DND-41 (cell line): Measurements from ENCODE around the gene KSR2.

ENCODE experiments used
- ATAC-seq: fragments of 200-7000 bp; cut with Tn5 transposase; 3 replicates; pipeline ENCODE4 v1.9.1; 2021; ENCODE audit warnings: low read depth; ENCODE audit not compliant: insufficient read depth
- DNase-seq: peaks from one replicate; pipeline ENCODE4 v3.0.0-alpha.2; 2020
- H2AFZ ChIP-seq: 2 replicates; pipeline ENCODE4 v1.6.0; 2012; ENCODE audit warnings: low read depth, low read length
- H3K27ac ChIP-seq: 2 replicates; pipeline ENCODE4 v1.5.1; 2012; ENCODE audit warnings: low read length, inconsistent platforms
- H3K27me3 ChIP-seq: fragments of 200-600 bp; sonication (generic); 2 replicates; pipeline ENCODE4 v1.6.0; 2012; ENCODE audit warnings: low read length, mild to moderate bottlenecking, inconsistent platforms; ENCODE audit not compliant: insufficient read depth, poor library complexity
- H3K36me3 ChIP-seq: 2 replicates; pipeline ENCODE4 v1.5.1; 2012; ENCODE audit warnings: low read length, inconsistent platforms; ENCODE audit not compliant: insufficient read depth
- H3K4me1 ChIP-seq: 2 replicates; pipeline ENCODE4 v1.5.1; 2012; ENCODE audit warnings: mild to moderate bottlenecking, low read length; ENCODE audit not compliant: insufficient read depth
- H3K4me2 ChIP-seq: 2 replicates; pipeline ENCODE4 v1.6.0; 2012; ENCODE audit warnings: mild to moderate bottlenecking, moderate library complexity, low read length, inconsistent platforms; ENCODE audit not compliant: insufficient read depth
- H3K4me3 ChIP-seq, 2 experiments: fragments of 200-600 bp in 1 of 2; shearing (Covaris generic) in 1 of 2; 2 replicates each; pipeline ENCODE4 v1.5.1; 2012 to 2016; ENCODE audit warnings: inconsistent platforms in 2 of 2, low read length in 2 of 2, mild to moderate bottlenecking in 2 of 2, low read depth in 1 of 2, moderate library complexity in 1 of 2
- H3K79me2 ChIP-seq: 2 replicates; pipeline ENCODE4 v1.6.0; 2012; ENCODE audit warnings: low read length, inconsistent platforms; ENCODE audit not compliant: insufficient read depth
- H3K9ac ChIP-seq: 2 replicates; pipeline ENCODE4 v1.6.0; 2012; ENCODE audit warnings: low read depth, mild to moderate bottlenecking, inconsistent platforms, low read length, moderate library complexity
- H3K9me3 ChIP-seq: 2 replicates; pipeline ENCODE4 v1.5.1; 2012; ENCODE audit warnings: low read length, moderate library complexity, mild to moderate bottlenecking, inconsistent platforms; ENCODE audit not compliant: insufficient read depth, severe bottlenecking
- H4K20me1 ChIP-seq: 2 replicates; pipeline ENCODE4 v1.6.0; 2012; ENCODE audit warnings: low read length; ENCODE audit not compliant: insufficient read depth
- EZH2 ChIP-seq: IDR thresholded peaks from 3 replicates; pipeline ENCODE4 v1.6.1; 2012; ENCODE audit warnings: borderline replicate concordance, low read depth, mild to moderate bottlenecking, moderate library complexity, low read length, inconsistent platforms; ENCODE audit not compliant: severe bottlenecking
- TF ChIP-seq, protein P1 (sequence below): IDR thresholded peaks from 2 replicates; pipeline ENCODE4 v1.5.1; 2012; ENCODE audit warnings: borderline replicate concordance, low read length, moderate library complexity, mild to moderate bottlenecking; ENCODE audit not compliant: poor library complexity, severe bottlenecking; ENCODE audit errors: extremely low read depth

KSR2 gene

DNA sequence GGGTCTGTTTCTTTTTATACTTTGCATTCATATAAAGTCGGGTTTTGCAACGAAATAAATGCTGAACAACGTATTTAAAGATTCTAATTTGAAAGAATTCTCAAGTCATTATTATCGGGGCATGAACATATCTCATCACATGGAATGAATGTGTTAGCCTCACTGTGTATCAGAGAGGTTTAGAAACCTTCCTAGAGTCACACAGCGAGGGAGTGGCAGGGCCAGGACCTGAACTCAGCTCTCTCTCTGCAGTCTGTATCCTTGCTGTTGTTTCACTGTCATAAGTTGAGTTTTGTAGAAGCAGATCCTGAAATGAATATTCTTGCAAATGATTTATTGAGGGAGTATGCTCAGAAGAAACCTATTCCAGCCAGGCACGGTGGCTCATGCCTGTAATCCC, 398.2 kb downstream of the KSR2 start:
- H3K4me3 ChIP-seq: no peak overlapping the region
- H3K79me2 ChIP-seq: no peaks in the 10 kb centered on the region
- TF ChIP-seq, protein P1, sequence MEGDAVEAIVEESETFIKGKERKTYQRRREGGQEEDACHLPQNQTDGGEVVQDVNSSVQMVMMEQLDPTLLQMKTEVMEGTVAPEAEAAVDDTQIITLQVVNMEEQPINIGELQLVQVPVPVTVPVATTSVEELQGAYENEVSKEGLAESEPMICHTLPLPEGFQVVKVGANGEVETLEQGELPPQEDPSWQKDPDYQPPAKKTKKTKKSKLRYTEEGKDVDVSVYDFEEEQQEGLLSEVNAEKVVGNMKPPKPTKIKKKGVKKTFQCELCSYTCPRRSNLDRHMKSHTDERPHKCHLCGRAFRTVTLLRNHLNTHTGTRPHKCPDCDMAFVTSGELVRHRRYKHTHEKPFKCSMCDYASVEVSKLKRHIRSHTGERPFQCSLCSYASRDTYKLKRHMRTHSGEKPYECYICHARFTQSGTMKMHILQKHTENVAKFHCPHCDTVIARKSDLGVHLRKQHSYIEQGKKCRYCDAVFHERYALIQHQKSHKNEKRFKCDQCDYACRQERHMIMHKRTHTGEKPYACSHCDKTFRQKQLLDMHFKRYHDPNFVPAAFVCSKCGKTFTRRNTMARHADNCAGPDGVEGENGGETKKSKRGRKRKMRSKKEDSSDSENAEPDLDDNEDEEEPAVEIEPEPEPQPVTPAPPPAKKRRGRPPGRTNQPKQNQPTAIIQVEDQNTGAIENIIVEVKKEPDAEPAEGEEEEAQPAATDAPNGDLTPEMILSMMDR: no peak
- TF ChIP-seq EZH2: no peak
- H3K4me2 ChIP-seq: no peak overlapping the region
- H3K4me1 ChIP-seq: no peaks in the 10 kb centered on the region
- H2AFZ ChIP-seq: no peak overlapping the region
- no peak overlapping the region for H3K9ac ChIP-seq
- no peaks in the 10 kb centered on the region for H3K36me3 ChIP-seq
- H3K27me3 ChIP-seq: peaks cover 6% of the 10 kb centered on the region
- ATAC-seq (no peak), DNase-seq (no peak)
- H3K27ac ChIP-seq: no peak overlapping the region
- no peaks in the 10 kb centered on the region for H3K9me3 ChIP-seq
- H4K20me1 ChIP-seq: no peaks in the 10 kb centered on the region; the same call in 1 of the 2 replicates

DNA sequence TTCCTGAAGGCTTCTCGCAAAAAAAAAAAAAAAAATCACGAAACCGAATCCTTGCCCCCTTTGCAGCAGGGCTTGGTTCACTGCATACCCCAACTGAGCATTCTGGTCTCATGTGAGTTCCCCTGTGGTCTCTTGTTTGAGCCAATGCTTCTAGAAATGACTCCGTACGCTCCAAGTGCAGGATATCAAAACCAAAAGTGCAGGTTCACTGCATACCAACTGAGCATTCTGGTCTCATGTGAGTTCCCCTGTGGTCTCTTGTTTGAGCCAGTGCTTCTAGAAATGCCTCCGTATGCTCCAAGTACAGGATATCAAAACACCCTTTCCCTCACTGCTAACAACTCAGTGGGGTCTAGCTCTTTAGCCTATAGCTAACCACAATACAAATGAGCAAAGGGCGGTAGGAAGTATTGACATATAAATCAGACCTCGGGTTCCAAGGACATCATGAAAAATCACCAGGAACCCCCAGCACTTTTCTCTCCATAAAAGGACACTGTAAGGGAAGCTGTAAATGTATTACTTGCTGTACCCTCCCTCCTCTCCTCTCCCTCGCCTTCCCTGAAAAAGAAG, 401.1 kb downstream of the KSR2 start:
- H4K20me1 ChIP-seq: no peaks in the 10 kb centered on the region; the same call in 1 of the 2 replicates
- H3K4me2 ChIP-seq: no peak overlapping the region
- H2AFZ ChIP-seq: no peak overlapping the region
- H3K4me3 ChIP-seq: no peak overlapping the region
- H3K9ac ChIP-seq: no peak overlapping the region
- H3K9me3 ChIP-seq: no peaks in the 10 kb centered on the region
- H3K79me2 ChIP-seq: no peaks in the 10 kb centered on the region
- TF ChIP-seq, protein P1: no peak
- TF ChIP-seq EZH2: no peak
- no peak for ATAC-seq
- H3K27me3 ChIP-seq: peaks cover 6% of the 10 kb centered on the region
- DNase-seq: no peak
- no peak overlapping the region for H3K27ac ChIP-seq
- no peaks in the 10 kb centered on the region for H3K36me3 ChIP-seq
- no peaks in the 10 kb centered on the region for H3K4me1 ChIP-seq

DNA sequence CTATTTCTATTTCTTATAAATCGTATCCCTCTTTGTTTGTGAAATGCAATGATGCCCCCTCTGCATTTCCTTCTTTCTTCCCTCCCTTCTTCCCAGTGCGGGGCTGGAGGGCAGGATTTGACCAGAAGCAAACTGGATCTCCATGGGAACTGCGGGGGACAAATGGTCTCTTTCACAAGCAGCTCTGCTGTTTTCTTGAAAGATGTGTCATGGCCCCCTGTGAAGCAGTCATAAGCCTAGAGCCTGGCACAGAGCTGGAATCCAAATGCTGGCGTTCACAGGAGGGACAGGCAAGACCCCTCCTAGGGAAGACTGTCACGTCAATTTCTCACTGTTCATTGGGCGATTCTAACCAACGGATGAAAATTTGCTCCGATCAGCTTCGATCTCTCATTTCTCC, 403.9 kb downstream of the KSR2 start:
- Histone ChIP-seq H3K79me2 (no peaks in the 10 kb centered on the region), H3K4me1 (no peaks in the 10 kb centered on the region), H3K27ac (no peak overlapping the region), H3K9me3 (no peaks in the 10 kb centered on the region), H3K9ac (no peak overlapping the region), H3K4me3 (no peak overlapping the region), H3K27me3 (no peaks in the 10 kb centered on the region), H4K20me1 (no peaks in the 10 kb centered on the region), H3K4me2 (no peak overlapping the region), H3K36me3 (no peaks in the 10 kb centered on the region), H2AFZ (no peak overlapping the region)
- DNase-seq (no peak), ATAC-seq (no peak)
- no peak for TF ChIP-seq EZH2
- TF ChIP-seq, protein P1: no peak
